ENCODE results near the gene COG3.

COG3 gene

GRCh38 chr13:45508776-45509175 is 44.0 kb downstream of the COG3 start:
- DNase-seq, result no peak

DNA sequence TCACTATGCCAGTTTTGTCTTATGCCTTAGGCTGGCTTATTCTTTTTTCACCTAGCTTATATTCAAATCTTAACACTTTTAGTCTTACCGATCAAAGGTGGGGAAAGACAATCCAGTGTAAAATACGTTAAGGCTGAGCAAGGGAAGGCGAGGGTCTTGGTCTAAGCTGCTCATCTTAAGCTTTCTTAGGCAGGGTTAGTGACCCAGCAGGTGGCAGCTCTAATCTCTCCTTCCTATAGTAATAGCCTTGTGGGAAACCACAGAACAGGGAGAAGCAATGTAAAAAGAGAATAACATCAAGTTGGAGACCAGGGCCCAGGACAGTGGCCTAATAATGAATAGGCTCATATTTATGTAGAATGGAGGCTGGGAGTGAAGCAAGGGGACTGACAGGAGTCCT is 45.9 kb downstream of the COG3 start:
- DNase-seq, result no peak

DNA sequence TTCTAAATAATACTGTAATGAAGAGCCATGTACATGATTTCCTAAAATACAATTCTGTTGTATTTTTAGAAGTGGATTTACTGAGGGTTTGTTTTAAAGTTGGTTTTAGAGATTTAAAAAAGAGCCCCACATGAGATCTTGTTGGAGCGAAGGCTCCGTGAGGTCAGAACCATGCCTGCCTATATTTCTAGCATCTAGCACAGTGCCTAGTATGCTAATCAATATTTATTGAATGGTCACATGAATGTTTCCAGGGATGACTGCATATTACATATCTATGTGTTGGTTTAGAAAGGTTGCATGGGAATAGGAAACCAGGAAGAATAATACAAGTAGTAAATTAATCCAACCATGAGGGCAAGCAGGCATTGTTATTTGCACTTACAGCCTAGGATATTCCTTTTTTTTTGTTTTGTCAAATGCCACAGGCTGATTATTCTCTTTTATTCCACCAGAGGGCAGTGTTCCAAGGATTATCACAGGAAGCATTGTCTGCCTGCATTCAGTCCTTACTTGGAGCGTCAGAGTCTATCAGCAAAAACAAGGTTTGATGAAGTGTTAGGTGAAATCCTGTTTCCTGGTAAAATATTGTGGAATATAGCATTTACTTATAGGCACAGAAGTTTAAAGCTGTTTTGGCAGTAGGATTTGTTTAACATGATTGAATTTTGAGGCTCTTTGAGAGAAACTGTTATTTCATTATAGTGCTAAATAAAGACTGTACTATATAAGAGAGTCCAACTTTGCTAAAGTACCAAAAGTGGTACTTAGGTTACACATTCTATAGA is 46.8 kb downstream of the COG3 start:
- DNase-seq, result peak; percentile 32

DNA sequence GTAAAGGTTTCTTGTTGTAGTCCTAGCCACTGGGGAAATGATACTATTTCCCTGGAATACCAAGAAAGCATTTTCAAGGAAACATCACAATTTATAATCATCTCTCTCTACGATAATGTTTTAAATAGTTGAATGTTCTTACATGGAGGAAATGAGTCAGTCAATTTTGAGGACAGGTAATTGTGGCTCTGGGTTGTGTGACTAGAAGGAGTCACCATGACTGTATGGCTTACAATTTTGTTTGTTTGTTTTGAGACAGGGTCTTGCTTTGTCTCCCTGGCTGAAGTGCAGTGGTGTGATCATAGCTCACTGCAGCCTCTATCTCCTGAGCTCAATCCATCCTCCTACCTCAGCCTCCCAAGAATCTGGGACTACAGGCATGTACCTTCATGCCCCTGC is 47.4 kb downstream of the COG3 start:
- DNase-seq, result no peak

DNA sequence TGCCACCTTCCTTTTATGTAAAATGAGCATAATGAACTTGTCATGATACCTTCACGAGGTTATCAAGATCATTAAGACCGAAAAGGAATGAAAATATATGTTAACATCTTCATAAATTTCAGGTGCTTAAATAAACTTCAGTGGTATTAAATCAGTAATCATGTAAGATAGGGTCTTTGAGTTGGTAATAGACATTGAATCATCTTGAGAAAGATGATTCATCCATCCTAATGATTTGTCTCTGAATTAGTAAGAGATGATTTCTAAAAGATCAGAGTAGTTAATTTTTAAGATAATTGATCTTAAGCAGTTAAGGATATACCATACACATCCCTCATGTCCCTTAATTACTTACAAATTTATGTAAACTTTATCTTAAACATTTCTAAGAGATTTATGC is 52.0 kb downstream of the COG3 start:
- no peak for DNase-seq

DNA sequence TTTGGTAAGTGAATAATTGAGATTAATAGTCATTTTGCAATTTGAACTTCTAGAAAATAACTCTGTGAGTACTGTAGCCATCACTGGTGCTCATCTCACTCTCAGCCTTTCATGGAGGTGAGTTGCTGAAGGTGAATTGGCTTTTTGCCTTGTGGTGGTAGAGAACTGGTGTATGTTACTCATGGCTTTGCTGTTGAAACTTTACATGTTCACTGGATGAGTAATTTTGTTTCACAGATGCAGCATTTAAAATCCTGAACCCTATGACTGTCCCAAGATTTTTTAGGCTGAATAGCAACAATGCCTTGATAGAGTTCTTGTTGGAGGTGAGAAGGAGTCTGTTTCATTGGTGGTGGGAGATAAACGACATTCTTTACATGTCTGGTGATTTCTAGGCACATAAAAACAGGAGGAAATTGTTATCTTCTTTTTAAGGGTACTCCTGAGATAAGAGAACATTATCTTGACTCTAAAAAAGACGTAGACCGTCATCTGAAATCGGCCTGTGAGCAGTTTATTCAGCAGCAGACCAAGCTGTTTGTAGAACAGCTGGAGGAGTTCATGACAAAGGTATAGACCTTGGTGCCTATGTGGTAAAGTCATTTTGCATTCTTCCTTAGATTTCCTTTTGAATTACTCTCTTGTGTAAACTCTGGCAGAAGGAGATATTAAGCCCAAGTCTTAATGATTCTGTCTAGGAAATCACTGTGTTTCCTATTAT is 53.9 kb downstream of the COG3 start:
- DNase-seq, result no peak

GRCh38 chr13:45519493-45519892 is 54.8 kb downstream of the COG3 start:
- no peak for DNase-seq

GRCh38 chr13:45521297-45521696 is 56.6 kb downstream of the COG3 start:
- DNase-seq, result no peak

- no peak for DNase-seq
These were observed 57.8 kb downstream of the COG3 start for GRCh38 chr13:45522571-45522970.

- no peak for DNase-seq
These were observed 63.1 kb downstream of the COG3 start for GRCh38 chr13:45527699-45528462.

- DNase-seq, result no peak
These were observed 65.0 kb downstream of the COG3 start for GRCh38 chr13:45529758-45530157.

- no peak for DNase-seq
These were observed 69.9 kb downstream of the COG3 start for GRCh38 chr13:45534604-45535003.

DNA sequence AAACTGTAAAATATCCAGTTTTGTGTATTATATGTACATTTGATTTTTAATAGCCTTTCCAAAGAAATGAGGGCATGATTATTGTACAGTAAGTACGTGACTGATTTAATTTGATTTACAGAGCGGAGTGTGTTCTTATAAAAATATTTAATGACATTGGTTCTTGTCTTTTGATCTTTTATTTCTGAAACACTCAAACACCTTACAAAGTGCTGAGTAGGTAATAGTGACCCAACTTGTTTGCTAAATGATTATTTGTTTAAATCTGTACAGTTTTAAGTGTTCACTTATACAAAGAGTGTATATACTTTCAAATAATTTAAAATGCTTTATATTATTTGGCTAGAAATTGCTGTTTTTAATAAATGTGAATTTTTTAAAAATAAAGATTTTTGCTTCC is 71.5 kb downstream of the COG3 start:
- no peak for DNase-seq

GRCh38 chr13:45537516-45537915 is 72.8 kb downstream of the COG3 start:
- no peak for DNase-seq

DNA sequence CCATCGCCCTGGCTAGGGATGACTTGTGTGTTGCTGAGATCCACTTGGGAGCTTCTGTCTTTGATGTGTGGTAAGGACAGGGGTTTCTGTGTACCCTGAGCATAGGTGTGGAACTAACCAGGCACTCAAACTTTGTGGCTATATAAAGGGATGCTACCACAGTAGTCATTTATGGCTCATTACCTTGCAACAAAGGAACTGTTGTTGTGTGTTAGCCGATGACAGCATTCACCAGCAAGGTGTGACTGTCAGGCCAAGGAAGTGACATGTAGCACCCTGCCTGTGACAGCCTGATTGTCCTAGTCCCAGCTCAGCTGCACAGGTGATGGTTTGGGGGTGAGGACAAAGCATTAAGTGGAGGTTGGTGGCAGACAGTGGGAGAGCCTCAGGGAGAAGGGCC is 73.6 kb downstream of the COG3 start:
- DNase-seq, result no peak

GRCh38 chr13:45540195-45540594 is 75.5 kb downstream of the COG3 start:
- no peak for DNase-seq

- no peak for DNase-seq
These were observed 76.1 kb downstream of the COG3 start for GRCh38 chr13:45540864-45541263.

- no peak for DNase-seq
These were observed 77.1 kb downstream of the COG3 start for GRCh38 chr13:45541806-45542205.

- no peak for DNase-seq
These were observed 77.7 kb downstream of the COG3 start for GRCh38 chr13:45542391-45542790.

DNA sequence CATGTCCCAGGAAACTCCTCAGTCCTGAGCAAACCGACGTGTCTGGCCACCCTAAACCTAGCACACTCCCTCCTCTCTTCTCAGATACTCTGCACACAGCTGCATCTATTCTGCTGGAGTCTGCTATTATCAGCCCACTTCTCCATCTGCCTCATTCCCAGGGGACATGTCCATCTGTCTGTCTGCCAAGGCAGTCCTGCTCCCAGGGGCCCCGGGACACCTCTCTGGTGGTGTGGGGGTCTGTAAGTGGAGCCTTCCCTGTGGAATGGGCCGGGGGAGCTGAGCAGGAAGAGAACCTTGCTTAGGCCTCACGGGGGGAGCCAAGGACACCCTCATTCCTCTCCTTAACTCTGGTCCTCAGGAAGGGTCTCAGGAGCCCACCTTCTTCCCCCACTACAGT is 78.1 kb downstream of the COG3 start:
- no peak for DNase-seq

DNA sequence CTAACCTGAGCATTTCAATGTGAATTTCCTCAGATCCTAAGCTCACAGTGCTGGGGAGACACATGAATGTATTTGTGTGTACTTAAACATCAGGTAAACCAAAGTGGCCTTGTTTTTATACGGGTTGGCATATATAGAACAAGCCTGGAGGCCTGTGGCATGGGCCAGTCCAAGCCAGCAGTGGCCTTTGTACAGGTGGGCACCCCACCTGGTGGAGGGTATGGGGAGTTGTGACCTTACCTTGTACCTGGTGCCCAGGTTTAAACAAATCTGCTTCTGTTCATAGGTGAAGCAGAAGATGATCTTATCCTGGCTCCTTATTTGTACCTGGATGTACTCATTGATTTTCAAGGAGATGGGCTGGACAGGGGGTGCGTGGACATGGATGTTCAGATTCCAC is 79.8 kb downstream of the COG3 start:
- no peak for DNase-seq

DNA sequence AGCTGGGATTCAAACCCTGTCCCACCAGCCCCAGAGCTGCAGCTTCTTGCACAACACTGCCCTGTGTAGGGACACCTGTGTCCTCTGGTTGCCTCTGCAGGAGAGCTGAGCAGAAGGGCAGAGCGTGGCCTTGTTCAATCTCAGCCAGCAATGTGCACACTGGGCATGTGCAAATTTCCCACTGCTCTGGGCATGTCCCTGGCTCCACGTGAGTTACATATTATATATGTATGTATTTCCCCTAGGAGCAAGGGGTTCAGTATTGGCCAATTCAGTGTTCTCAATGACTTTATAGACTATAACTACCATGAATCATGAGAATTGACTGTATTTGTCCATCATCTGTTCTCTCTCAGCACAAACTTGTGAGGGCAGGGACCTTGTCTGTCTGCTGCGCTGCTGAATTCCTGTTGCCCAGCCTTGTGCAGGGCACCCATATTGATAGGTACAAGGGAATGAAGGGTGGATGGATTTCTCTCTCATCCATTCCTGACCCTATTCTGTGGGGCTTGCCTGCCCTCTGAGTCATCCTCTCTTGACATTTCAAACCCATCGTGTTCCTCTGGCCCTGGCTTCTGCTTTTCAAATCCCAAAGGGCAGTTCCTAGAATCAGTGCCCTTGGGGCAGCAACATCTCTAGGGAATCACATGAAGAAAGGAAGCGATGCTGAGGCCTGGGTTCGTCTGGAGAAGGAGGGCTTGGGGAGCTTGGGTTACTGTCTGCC is 81.1 kb downstream of the COG3 start:
- no peak for DNase-seq

DNA sequence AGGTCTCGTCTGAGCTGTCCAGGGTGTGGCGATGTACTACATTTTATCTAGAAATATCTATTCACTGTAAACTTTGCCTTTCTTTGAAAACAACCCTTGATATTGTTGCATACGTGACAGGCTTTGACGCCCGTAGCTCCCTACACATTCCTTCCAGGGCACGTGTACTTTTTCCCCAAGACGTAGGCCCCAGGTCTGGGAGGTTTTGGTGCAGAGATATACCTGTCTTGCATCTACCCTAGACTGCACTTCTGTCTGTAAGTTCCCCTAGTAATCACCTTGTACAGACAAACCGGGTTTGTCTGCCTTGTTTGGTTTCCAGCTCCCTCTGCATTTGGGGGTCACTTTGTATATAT is 81.6 kb downstream of the COG3 start:
- DNase-seq, result no peak

All from NCI-H2107 (cell line).